MM.1S (cell line): ENCODE data around the gene TTC24.

Source experiments
- DNase-seq: peaks from one replicate; pipeline ENCODE4 v3.0.0-alpha.2; 2015
- H2AFZ ChIP-seq: fragments of 300-600 bp; sonication (generic); 2 replicates; pipeline ENCODE4 v1.6.0; 2016; ENCODE audit warnings: antibody characterized with exemption, low read length
- H3F3A ChIP-seq: fragments of 300-600 bp; sonication (generic); 2 replicates; pipeline ENCODE4 v1.6.1; 2016; ENCODE audit warnings: mild to moderate bottlenecking, antibody characterized with exemption, low read length, moderate library complexity, mixed read lengths; ENCODE audit not compliant: insufficient read depth
- H3K27ac ChIP-seq: fragments of 300-600 bp; sonication (generic); 2 replicates; pipeline ENCODE4 v1.5.1; 2016; ENCODE audit warnings: mild to moderate bottlenecking, low read length
- H3K27me3 ChIP-seq: fragments of 300-600 bp; sonication (generic); replicated peaks from 2 replicates; pipeline ENCODE4 v1.6.0; 2016; ENCODE audit warnings: low read length; ENCODE audit not compliant: insufficient read depth
- H3K36me3 ChIP-seq: fragments of 300-600 bp; sonication (generic); replicated peaks from 2 replicates; pipeline ENCODE4 v1.6.1; 2016; ENCODE audit warnings: mild to moderate bottlenecking, low read length, mixed read lengths; ENCODE audit not compliant: insufficient read depth
- H3K4me1 ChIP-seq: fragments of 300-600 bp; sonication (generic); 2 replicates; pipeline ENCODE4 v1.6.1; 2016; ENCODE audit warnings: low read length, mixed read lengths
- H3K4me2 ChIP-seq: fragments of 300-600 bp; sonication (generic); 2 replicates; pipeline ENCODE4 v1.6.0; 2016; ENCODE audit warnings: low read depth, low read length
- H3K4me3 ChIP-seq: fragments of 300-600 bp; sonication (generic); 2 replicates; pipeline ENCODE4 v1.5.1; 2016; ENCODE audit warnings: low read length, mixed read lengths
- H3K79me2 ChIP-seq: fragments of 300-600 bp; sonication (generic); 2 replicates; pipeline ENCODE4 v1.6.1; 2016; ENCODE audit warnings: mixed run types, low read length, mixed read lengths
- H3K9ac ChIP-seq: fragments of 300-600 bp; sonication (generic); 2 replicates; pipeline ENCODE4 v1.6.1; 2016; ENCODE audit warnings: low read length, mixed read lengths
- H3K9me2 ChIP-seq: fragments of 300-600 bp; sonication (generic); replicated peaks from 2 replicates; pipeline ENCODE4 v1.6.1; 2016; ENCODE audit warnings: mild to moderate bottlenecking, low read length, mixed read lengths; ENCODE audit not compliant: insufficient read depth
- H3K9me3 ChIP-seq: fragments of 300-600 bp; sonication (generic); replicated peaks from 2 replicates; pipeline ENCODE4 v1.6.1; 2016; ENCODE audit warnings: mild to moderate bottlenecking, low read length, mixed read lengths; ENCODE audit not compliant: insufficient read depth
- H4K20me1 ChIP-seq: fragments of 300-600 bp; sonication (generic); 2 replicates; pipeline ENCODE4 v1.6.1; 2016; ENCODE audit warnings: mild to moderate bottlenecking, low read length, moderate library complexity, mixed read lengths; ENCODE audit not compliant: insufficient read depth
- EZH2 ChIP-seq: fragments of 300-600 bp; sonication (generic); optimal IDR thresholded peaks from 2 replicates; pipeline ENCODE3; 2017; ENCODE audit warnings: low read depth, mild to moderate bottlenecking, antibody characterized with exemption, low read length, mixed read lengths
- EZH2phosphoT487 ChIP-seq: fragments of 300-600 bp; sonication (generic); IDR thresholded peaks from 2 replicates; pipeline ENCODE4 v1.6.1; 2018; ENCODE audit warnings: antibody characterized with exemption, low read length
- TF ChIP-seq, protein P1 (sequence below): fragments of 300-600 bp; sonication (generic); IDR thresholded peaks from 2 replicates; pipeline ENCODE4 v1.5.1; 2016; ENCODE audit warnings: antibody characterized with exemption, low read length, mixed read lengths

The TTC24 gene

DNA sequence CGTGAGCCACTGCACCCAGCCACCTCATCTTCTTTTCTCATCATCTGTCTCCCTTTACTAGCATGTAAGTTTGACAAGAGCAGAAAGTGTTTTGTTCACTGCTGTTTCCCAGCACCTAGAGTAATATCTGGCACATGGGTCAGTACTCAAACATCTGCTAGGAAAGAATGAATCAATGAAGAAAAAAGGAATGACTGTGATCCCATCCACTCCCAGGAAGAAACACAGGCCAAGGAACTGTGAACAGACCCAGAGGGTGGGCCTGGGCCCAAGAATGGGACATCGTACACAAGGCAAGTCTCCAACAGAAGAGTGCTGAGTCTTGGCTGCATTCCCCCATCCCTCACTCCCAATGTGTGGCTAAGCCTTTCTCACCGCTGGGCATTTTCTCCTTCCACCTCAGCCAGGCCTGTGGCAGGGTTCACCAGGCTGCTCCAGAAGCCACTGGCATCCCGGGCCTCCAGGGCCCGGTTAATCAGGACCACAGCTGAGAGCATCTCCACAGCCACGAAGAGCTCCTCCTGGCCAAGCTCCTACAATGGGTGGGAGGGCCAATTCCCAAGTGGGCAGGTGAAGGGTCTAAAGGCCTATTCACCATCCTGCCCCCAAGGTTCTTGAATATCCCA is 25.6 kb upstream of the TTC24 start:
- H4K20me1 ChIP-seq, result no peaks in the 10 kb centered on the region
- no peak overlapping the region for H3K9ac ChIP-seq
- H3K9me3 ChIP-seq, result no peaks in the 10 kb centered on the region
- H3F3A ChIP-seq, result no peaks in the 10 kb centered on the region
- no peaks in the 10 kb centered on the region for H3K79me2 ChIP-seq
- no peak for DNase-seq
- H3K27me3 ChIP-seq, result no peaks in the 10 kb centered on the region
- H3K4me1 ChIP-seq, result no peaks in the 10 kb centered on the region
- TF ChIP-seq EZH2phosphoT487 (no peak), EZH2 (no peak)
- TF ChIP-seq, protein P1, sequence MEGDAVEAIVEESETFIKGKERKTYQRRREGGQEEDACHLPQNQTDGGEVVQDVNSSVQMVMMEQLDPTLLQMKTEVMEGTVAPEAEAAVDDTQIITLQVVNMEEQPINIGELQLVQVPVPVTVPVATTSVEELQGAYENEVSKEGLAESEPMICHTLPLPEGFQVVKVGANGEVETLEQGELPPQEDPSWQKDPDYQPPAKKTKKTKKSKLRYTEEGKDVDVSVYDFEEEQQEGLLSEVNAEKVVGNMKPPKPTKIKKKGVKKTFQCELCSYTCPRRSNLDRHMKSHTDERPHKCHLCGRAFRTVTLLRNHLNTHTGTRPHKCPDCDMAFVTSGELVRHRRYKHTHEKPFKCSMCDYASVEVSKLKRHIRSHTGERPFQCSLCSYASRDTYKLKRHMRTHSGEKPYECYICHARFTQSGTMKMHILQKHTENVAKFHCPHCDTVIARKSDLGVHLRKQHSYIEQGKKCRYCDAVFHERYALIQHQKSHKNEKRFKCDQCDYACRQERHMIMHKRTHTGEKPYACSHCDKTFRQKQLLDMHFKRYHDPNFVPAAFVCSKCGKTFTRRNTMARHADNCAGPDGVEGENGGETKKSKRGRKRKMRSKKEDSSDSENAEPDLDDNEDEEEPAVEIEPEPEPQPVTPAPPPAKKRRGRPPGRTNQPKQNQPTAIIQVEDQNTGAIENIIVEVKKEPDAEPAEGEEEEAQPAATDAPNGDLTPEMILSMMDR, result no peak
- H3K4me3 ChIP-seq, result no peak overlapping the region
- H3K9me2 ChIP-seq, result no peaks in the 10 kb centered on the region
- H3K4me2 ChIP-seq, result no peak overlapping the region
- H2AFZ ChIP-seq, result no peak overlapping the region
- no peaks in the 10 kb centered on the region for H3K36me3 ChIP-seq
- H3K27ac ChIP-seq, result no peak overlapping the region

DNA sequence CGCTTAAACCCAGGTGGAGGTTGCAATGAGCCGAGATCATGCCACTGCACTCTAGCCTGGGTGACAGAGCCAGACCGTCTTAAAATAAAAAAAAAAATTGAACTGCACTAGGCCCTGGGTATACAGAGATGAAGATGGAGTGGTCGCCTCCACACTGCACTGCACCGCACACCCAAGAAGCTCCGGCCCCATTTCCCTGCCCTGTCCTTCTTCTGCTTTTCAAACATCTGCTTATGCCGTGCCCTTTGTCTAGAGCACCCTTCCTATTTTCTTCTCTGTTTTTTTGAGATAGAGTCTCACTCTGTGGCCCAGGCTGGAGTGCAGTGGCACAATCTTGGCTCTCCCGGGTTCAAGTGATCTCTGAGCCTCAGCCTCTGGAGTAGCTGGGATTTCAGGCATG is 24.6 kb upstream of the TTC24 start:
- no peak overlapping the region for H3K4me2 ChIP-seq

DNA sequence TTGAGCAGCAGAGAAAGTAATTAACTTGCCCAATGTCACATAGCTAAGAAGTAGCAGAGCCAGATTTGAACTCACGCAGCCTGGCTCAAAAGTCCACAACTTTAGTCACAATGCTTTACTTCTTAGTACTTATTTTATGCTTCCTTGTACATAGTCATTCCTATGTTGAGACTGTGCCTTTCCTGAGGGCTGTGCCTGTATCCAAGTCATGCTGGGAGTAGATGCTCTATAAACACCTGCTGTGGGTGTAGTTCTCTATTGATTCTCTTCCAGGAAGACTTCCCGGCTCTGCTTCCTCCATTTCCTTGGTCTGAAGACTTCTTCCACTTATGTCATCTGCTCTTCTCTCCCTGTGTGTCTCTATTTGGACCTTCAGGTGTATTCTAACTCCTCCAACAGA is 23.8 kb upstream of the TTC24 start:
- Histone ChIP-seq H3K4me1 (no peaks in the 10 kb centered on the region), H2AFZ (no peak overlapping the region), H3K9me2 (no peaks in the 10 kb centered on the region), H3F3A (no peaks in the 10 kb centered on the region), H3K4me3 (no peak overlapping the region), H3K9me3 (no peaks in the 10 kb centered on the region), H3K27ac (no peak overlapping the region), H3K9ac (no peak overlapping the region), H3K36me3 (no peaks in the 10 kb centered on the region), H3K4me2 (no peak overlapping the region), H3K27me3 (no peaks in the 10 kb centered on the region), H4K20me1 (no peaks in the 10 kb centered on the region), H3K79me2 (no peaks in the 10 kb centered on the region)
- no peak for DNase-seq
- TF ChIP-seq EZH2 (no peak), EZH2phosphoT487 (no peak)
- TF ChIP-seq, protein P1, result no peak

More for the DNA sequence above, 24.6 kb upstream of the TTC24 start:
- H3K4me3 ChIP-seq, result no peak overlapping the region
- no peaks in the 10 kb centered on the region for H4K20me1 ChIP-seq
- H3K4me1 ChIP-seq, result no peaks in the 10 kb centered on the region
- no peak overlapping the region for H2AFZ ChIP-seq
- TF ChIP-seq EZH2, result no peak
- TF ChIP-seq, protein P1, result no peak
- no peak for DNase-seq
- H3F3A ChIP-seq, result no peaks in the 10 kb centered on the region
- H3K9me2 ChIP-seq, result no peaks in the 10 kb centered on the region
- no peak overlapping the region for H3K9ac ChIP-seq
- H3K27me3 ChIP-seq, result no peaks in the 10 kb centered on the region
- no peaks in the 10 kb centered on the region for H3K36me3 ChIP-seq
- H3K79me2 ChIP-seq, result no peaks in the 10 kb centered on the region
- H3K27ac ChIP-seq, result no peak overlapping the region
- no peaks in the 10 kb centered on the region for H3K9me3 ChIP-seq
